DOHH2 (cell line): Measurements from ENCODE around the gene ALG6.

Source experiments
- H3F3A ChIP-seq: fragments of 200-600 bp; sonication (generic), shearing (Covaris generic); 2 replicates; pipeline ENCODE4 v1.6.0; 2016; ENCODE audit warnings: antibody characterized with exemption, mild to moderate bottlenecking; ENCODE audit not compliant: control insufficient read depth, insufficient read depth
- H3K27ac ChIP-seq: fragments of 200-600 bp; sonication (generic); 2 replicates; pipeline ENCODE4 v1.5.1; 2014; ENCODE audit warnings: low read depth, mild to moderate bottlenecking, low read length, moderate library complexity
- H3K27me3 ChIP-seq: fragments of 200-600 bp; sonication (generic); 2 replicates; pipeline ENCODE4 v1.6.1; 2014; ENCODE audit warnings: mild to moderate bottlenecking, low read length, mixed read lengths; ENCODE audit not compliant: control insufficient read depth
- H3K36me3 ChIP-seq: fragments of 200-600 bp; sonication (generic); 2 replicates; pipeline ENCODE4 v1.6.1; 2014; ENCODE audit warnings: mild to moderate bottlenecking, low read length, moderate library complexity, mixed read lengths; ENCODE audit not compliant: control insufficient read depth
- H3K4me1 ChIP-seq: fragments of 200-600 bp; sonication (generic); 2 replicates; pipeline ENCODE4 v1.6.1; 2014; ENCODE audit warnings: mild to moderate bottlenecking, low read length, mixed read lengths; ENCODE audit not compliant: control insufficient read depth
- H3K4me2 ChIP-seq: fragments of 200-600 bp; sonication (generic); 2 replicates; pipeline ENCODE4 v1.6.0; 2014; ENCODE audit warnings: mild to moderate bottlenecking, low read length, moderate library complexity
- H3K4me3 ChIP-seq: fragments of 200-600 bp; sonication (generic); 2 replicates; pipeline ENCODE4 v1.5.1; 2014; ENCODE audit warnings: mild to moderate bottlenecking, low read length, mixed read lengths
- H3K79me2 ChIP-seq: fragments of 200-600 bp; sonication (generic); 2 replicates; pipeline ENCODE4 v1.6.1; 2014; ENCODE audit warnings: mild to moderate bottlenecking, low read length, mixed read lengths; ENCODE audit not compliant: control insufficient read depth
- H3K9me2 ChIP-seq: fragments of 200-600 bp; sonication (generic); replicated peaks from 2 replicates; pipeline ENCODE4 v1.6.1; 2014; ENCODE audit warnings: mild to moderate bottlenecking, low read length, mixed read lengths; ENCODE audit not compliant: control insufficient read depth
- H3K9me3 ChIP-seq: fragments of 200-600 bp; sonication (generic); 2 replicates; pipeline ENCODE4 v1.6.1; 2014; ENCODE audit warnings: antibody characterized with exemption, low read length, mixed read lengths; ENCODE audit not compliant: control insufficient read depth, insufficient read depth
- H4K20me1 ChIP-seq: fragments of 200-600 bp; sonication (generic); 2 replicates; pipeline ENCODE4 v1.6.0; 2014; ENCODE audit warnings: low read depth, mild to moderate bottlenecking, antibody characterized with exemption, low read length, moderate library complexity; ENCODE audit not compliant: control insufficient read depth, insufficient read depth
- EZH2phosphoT487 ChIP-seq: fragments of 200-600 bp; sonication (generic); IDR thresholded peaks from 2 replicates; pipeline ENCODE4 v1.6.1; 2017; ENCODE audit warnings: borderline replicate concordance, mild to moderate bottlenecking, antibody characterized with exemption, low read length, moderate library complexity, mixed read lengths
- TF ChIP-seq, protein P1 (sequence below): fragments of 200-600 bp; sonication (generic); IDR thresholded peaks from one replicate; pipeline ENCODE4 v1.5.1; 2014; ENCODE audit warnings: antibody characterized with exemption, mild to moderate bottlenecking, low read depth, low read length; ENCODE audit not compliant: poor library complexity, severe bottlenecking

ALG6 gene

DNA sequence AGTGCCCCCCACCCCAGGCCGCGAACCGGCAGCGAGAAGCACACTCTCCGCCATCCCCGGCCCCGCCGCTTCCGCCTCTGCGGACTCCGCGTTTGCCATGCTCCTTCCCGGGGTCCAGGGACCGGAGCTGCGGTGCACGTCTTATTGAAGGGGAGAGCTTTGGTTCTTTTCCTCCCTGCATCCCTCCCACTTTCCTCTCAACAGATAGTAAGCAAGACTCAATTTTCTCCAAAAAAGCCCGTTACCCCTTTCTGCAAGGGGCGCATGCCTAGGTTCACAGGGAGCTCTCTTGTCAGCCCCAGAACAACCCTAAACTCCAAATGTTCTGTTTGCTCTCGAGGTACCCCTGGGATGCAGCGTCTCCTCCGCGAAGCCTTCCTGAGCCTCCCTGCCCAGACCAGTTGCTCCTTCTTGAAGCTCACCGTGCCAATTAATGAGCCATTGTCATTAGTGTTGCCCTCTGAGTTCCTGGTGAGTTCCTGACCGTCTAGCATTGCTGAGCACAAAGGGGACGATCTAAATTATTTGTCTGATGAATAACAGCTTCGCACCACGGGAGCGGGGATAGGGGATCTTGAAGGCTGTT, 37.0 kb upstream of the ALG6 start:
- Histone ChIP-seq H3K9me3 (no peaks in the 10 kb centered on the region), H4K20me1 (no peaks in the 10 kb centered on the region), H3K27me3 (no peaks in the 10 kb centered on the region), H3K4me3 (no peak overlapping the region), H3K9me2 (no peaks in the 10 kb centered on the region), H3K4me2 (no peak overlapping the region), H3K36me3 (no peaks in the 10 kb centered on the region), H3K79me2 (no peaks in the 10 kb centered on the region), H3K4me1 (peaks cover 15% of the 10 kb centered on the region), H3K27ac (no peak overlapping the region), H3F3A (no peaks in the 10 kb centered on the region)
- no peak for TF ChIP-seq EZH2phosphoT487
- TF ChIP-seq, protein P1, sequence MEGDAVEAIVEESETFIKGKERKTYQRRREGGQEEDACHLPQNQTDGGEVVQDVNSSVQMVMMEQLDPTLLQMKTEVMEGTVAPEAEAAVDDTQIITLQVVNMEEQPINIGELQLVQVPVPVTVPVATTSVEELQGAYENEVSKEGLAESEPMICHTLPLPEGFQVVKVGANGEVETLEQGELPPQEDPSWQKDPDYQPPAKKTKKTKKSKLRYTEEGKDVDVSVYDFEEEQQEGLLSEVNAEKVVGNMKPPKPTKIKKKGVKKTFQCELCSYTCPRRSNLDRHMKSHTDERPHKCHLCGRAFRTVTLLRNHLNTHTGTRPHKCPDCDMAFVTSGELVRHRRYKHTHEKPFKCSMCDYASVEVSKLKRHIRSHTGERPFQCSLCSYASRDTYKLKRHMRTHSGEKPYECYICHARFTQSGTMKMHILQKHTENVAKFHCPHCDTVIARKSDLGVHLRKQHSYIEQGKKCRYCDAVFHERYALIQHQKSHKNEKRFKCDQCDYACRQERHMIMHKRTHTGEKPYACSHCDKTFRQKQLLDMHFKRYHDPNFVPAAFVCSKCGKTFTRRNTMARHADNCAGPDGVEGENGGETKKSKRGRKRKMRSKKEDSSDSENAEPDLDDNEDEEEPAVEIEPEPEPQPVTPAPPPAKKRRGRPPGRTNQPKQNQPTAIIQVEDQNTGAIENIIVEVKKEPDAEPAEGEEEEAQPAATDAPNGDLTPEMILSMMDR: no peak

DNA sequence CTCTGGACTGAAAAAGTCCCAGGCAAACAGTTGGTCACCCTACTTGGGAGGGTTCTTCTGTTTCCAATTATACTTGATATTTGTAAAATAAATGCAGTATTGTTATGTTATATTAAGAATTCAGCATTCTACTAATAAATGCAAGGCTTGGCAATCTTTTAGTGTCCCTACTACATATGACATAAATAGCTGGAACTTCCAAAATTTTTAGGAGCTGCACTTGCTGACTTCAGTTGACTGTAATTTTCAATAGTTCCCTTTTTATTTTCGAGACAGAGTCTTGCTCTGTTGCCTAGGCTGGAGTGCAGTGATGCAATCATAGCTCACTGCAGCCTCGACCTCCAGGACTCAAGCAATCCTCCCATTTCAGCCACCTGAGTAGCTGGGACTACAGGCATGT, 25.0 kb upstream of the ALG6 start:
- Histone ChIP-seq H4K20me1 (no peaks in the 10 kb centered on the region), H3K79me2 (no peaks in the 10 kb centered on the region), H3K27ac (no peak overlapping the region), H3K4me3 (no peak overlapping the region), H3K9me3 (no peaks in the 10 kb centered on the region), H3K4me1 (no peaks in the 10 kb centered on the region; the same call in 1 of the 2 replicates), H3K27me3 (no peaks in the 10 kb centered on the region), H3F3A (no peaks in the 10 kb centered on the region), H3K4me2 (no peak overlapping the region), H3K36me3 (no peaks in the 10 kb centered on the region), H3K9me2 (no peaks in the 10 kb centered on the region)
- no peak for TF ChIP-seq EZH2phosphoT487
- TF ChIP-seq, protein P1: no peak

DNA sequence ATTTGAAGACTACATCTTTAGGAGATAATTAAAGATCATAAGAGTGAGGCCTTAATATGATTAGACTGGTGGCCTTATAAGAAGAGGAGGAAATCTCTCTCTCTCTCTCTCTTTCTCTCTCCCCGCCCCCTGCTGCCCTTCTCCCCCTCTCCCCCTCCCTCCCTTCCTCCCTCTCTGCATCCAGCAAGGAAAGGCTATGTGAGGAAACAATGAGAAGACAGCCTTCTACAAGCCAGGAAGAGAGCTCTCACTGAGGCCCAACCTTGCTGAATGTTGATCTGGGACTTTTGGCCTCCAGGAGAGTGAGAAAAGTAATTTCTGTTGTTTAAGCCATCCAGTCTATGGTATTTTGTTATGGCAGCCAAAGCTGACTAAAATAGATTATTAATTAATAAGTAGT, 23.5 kb upstream of the ALG6 start:
- TF ChIP-seq, protein P1: no peak
- TF ChIP-seq EZH2phosphoT487: no peak
- Histone ChIP-seq H4K20me1 (no peaks in the 10 kb centered on the region), H3K4me3 (no peak overlapping the region), H3K9me2 (no peaks in the 10 kb centered on the region), H3K27me3 (no peaks in the 10 kb centered on the region), H3K36me3 (no peaks in the 10 kb centered on the region), H3K27ac (no peak overlapping the region), H3F3A (no peaks in the 10 kb centered on the region), H3K4me1 (no peaks in the 10 kb centered on the region; the same call in 1 of the 2 replicates), H3K9me3 (no peaks in the 10 kb centered on the region), H3K4me2 (no peak overlapping the region), H3K79me2 (no peaks in the 10 kb centered on the region)
